Measurements from ENCODE around the gene STON1. TPM values are rescaled to one million over a fixed set of nuclear protein-coding genes. Genes with fewer than 3 reads are reported as not detected.
"Not testable (repeated sequence)": the region's sequence is repeated elsewhere in the genome, so short reads cannot be mapped to it uniquely, and the experiment has no call there.

The STON1 gene
- total and polyA plus RNA-seq, 12 donors: 2.2 to 8.9 (median 4.4) TPM

DNA sequence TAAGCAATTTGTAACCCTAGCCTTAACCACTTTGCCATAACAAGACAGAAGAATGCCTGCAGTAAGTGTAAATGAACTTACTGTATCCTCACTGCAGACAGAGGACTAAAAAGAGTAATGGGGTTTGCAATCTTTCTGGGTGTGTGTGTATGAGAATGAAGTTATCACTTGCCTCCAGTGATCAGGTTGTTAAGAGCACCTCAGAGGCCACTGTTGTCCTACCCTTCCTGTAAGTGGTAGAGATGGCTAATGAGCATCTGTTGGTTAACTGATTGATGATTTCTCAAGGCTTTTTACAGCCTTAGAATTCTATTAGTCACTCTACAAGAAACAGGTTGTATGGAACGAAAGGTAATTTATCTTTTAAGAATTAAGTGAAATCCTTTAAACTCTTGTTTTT is 60.1 kb downstream of the STON1 start:
- DNase-seq (no peak), ATAC-seq (no peak)
- H3K27me3 ChIP-seq: no peaks in the 10 kb centered on the region
- H3K4me3 ChIP-seq: no peak overlapping the region
- whole genome bisulfite sequencing, 2 donors: 93 to 100% methylated on average over 1 of the region's 1 CpG
- no peak overlapping the region for H3K27ac ChIP-seq
- peaks cover 0 to 17% (median 0%) of the 10 kb centered on the region in 9 donors for H3K36me3 ChIP-seq
- H3K4me1 ChIP-seq: peaks cover 0 to 9% (median 0%) of the 10 kb centered on the region in 9 donors
- TF ChIP-seq, protein P1, sequence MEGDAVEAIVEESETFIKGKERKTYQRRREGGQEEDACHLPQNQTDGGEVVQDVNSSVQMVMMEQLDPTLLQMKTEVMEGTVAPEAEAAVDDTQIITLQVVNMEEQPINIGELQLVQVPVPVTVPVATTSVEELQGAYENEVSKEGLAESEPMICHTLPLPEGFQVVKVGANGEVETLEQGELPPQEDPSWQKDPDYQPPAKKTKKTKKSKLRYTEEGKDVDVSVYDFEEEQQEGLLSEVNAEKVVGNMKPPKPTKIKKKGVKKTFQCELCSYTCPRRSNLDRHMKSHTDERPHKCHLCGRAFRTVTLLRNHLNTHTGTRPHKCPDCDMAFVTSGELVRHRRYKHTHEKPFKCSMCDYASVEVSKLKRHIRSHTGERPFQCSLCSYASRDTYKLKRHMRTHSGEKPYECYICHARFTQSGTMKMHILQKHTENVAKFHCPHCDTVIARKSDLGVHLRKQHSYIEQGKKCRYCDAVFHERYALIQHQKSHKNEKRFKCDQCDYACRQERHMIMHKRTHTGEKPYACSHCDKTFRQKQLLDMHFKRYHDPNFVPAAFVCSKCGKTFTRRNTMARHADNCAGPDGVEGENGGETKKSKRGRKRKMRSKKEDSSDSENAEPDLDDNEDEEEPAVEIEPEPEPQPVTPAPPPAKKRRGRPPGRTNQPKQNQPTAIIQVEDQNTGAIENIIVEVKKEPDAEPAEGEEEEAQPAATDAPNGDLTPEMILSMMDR (IDR thresholded peaks at IDR 0.05): no peak
- H3K9me3 ChIP-seq: no peaks in the 10 kb centered on the region
- intact Hi-C loops (cut with DNase I): no loop called here

DNA sequence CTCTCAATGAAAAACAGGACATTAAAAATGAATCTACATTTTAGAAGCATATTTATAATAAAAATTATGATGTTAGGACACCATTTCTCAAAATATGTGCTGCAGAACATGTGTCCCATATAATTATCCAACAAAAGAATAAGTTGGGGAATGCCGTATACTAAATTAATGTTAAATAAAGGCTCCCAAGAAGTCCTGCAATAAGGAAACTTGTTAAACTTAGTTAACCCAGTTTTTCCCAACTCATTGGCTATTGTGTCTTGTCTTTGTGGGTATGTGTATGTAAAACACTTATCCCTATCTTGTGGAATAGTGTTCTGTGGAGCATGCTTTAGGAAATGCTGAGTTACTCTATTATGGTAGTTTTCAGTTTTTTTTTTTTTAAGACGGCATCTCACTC is 62.1 kb downstream of the STON1 start:
- H3K9me3 ChIP-seq: no peaks in the 10 kb centered on the region
- no peak for ATAC-seq
- DNase-seq: no peak
- H3K4me3 ChIP-seq: no peak overlapping the region
- H3K27me3 ChIP-seq: no peaks in the 10 kb centered on the region
- intact Hi-C loops (cut with DNase I): no loop called here
- peaks cover 0 to 34% (median 2%) of the 10 kb centered on the region in 9 donors for H3K36me3 ChIP-seq
- H3K4me1 ChIP-seq: peaks cover 0 to 9% (median 0%) of the 10 kb centered on the region in 9 donors
- WGBS, 2 donors: 92 to 95% methylated on average over 2 of the region's 2 CpGs
- no peak overlapping the region for H3K27ac ChIP-seq
- TF ChIP-seq, protein P1 (IDR thresholded peaks at IDR 0.05): no peak

DNA sequence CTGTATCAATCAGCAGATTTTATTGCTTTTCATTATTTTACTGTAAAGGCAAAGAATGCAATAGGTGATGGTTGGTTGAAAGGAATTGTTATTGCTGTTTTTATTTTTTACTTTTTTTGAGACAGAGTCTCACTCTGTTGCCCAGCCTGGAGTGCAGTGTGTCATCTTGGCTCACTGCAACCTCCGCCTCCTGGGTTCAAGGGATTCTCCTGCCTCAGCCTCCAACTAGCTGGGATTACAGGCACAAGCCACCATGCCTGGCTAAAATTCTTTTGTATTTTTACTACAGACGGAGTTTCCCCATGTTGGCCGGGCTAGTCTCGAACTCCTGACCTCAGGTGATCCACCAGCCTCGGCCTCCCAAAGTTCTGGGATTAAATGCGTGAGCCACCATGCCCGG is 66.8 kb downstream of the STON1 start:
- intact Hi-C loops (cut with DNase I): loop anchor here in 1 of 10 donors (5.0 kb wide), 1 partner anchor 346 kb away; no protein-coding TSS in a partner anchor
- H3K9me3 ChIP-seq, H3K27me3 ChIP-seq, DNase-seq, H3K27ac ChIP-seq, H3K4me3 ChIP-seq, H3K4me1 ChIP-seq, ATAC-seq: not testable (repeated sequence)
- H3K36me3 ChIP-seq: peaks cover 0 to 46% (median 8%) of the 10 kb centered on the region in 9 donors
- 97% methylated on average over 7 of the region's 7 CpGs for WGBS, 2 donors

DNA sequence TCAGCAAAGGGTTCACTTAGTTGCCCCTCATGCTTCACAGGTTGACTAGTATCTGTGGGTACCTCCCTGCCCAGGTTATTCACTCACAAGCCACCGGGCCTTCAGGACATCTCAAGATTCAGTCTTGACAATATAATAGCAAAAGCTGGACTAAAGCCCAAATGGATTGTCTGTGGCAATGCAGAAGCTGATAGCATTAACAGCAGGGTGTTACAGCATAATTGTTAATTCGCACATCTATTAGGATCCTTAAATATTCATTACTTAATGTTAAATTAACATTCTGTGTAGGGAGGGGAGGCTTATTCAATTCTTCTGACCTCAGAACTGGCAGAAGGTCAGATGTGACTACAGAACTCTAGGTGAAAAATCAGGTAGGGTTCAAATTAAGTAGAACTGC is 67.5 kb downstream of the STON1 start:
- H3K27ac ChIP-seq: no peak overlapping the region
- no peaks in the 10 kb centered on the region for H3K27me3 ChIP-seq
- no peak for ATAC-seq
- intact Hi-C loops (cut with DNase I): loop anchor here in 1 of 10 donors (5.0 kb wide), 1 partner anchor 345 kb away; no protein-coding TSS in a partner anchor
- H3K9me3 ChIP-seq: no peaks in the 10 kb centered on the region
- TF ChIP-seq, protein P1 (IDR thresholded peaks at IDR 0.05): no peak
- H3K4me1 ChIP-seq: no peaks in the 10 kb centered on the region
- H3K4me3 ChIP-seq: no peak overlapping the region
- no peak for DNase-seq
- 55 to 59% methylated on average over 2 of the region's 2 CpGs for WGBS, 2 donors
- peaks cover 0 to 46% (median 8%) of the 10 kb centered on the region in 9 donors for H3K36me3 ChIP-seq

DNA sequence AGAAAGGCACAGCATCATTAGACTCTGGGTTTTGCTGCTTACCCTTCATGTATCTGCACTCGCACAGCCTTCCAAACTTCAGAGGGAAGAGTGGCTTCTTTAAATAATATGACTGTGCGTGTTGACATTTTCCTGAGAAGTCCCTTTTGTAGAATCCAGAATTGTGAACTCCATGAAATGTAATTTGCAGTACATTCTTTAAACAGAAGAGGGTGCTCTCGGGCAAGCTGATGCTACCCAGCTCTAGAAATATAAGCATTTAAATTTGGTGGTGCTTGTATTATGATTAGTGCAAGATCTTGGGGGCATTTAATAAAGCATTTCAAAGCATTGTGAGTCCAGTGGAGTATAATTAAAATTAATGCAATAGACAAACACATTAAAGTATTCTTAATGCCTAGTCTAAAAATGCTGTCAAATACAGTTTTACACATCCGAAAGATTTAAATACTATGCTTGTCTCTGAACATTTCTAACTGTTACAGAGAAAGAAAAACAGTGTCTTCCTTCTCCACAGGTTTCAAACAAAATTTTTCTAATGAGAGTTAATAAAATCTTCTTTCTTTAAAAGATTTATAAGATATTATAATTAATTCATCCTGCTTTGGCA is 70.4 kb downstream of the STON1 start:
- WGBS, 2 donors: 31 to 37% methylated on average over 4 of the region's 4 CpGs
- intact Hi-C loops (cut with DNase I): loop anchor here in 4 of 10 donors (5.0 to 10.0 kb wide), 3 partner anchors 127 to 1894 kb away; no protein-coding TSS in a partner anchor
- peak in 3 of 8 donors; percentile 42 to 61 (median 55) for ATAC-seq

More for the DNA sequence above, 70.4 kb downstream of the STON1 start:
- no peak for DNase-seq
- Histone ChIP-seq H3K36me3 (peaks cover 0 to 31% (median 5%) of the 10 kb centered on the region in 9 donors), H3K9me3 (no peaks in the 10 kb centered on the region), H3K4me3 (no peak overlapping the region), H3K4me1 (no peaks in the 10 kb centered on the region), H3K27me3 (no peaks in the 10 kb centered on the region), H3K27ac (no peak overlapping the region)
- TF ChIP-seq, protein P1 (IDR thresholded peaks at IDR 0.05): peak; percentile 29 to 79 (median 73)

Data from heart right ventricle (tissue), 16 donors.